ENCODE measurements around the gene RAVER1.

DNA sequence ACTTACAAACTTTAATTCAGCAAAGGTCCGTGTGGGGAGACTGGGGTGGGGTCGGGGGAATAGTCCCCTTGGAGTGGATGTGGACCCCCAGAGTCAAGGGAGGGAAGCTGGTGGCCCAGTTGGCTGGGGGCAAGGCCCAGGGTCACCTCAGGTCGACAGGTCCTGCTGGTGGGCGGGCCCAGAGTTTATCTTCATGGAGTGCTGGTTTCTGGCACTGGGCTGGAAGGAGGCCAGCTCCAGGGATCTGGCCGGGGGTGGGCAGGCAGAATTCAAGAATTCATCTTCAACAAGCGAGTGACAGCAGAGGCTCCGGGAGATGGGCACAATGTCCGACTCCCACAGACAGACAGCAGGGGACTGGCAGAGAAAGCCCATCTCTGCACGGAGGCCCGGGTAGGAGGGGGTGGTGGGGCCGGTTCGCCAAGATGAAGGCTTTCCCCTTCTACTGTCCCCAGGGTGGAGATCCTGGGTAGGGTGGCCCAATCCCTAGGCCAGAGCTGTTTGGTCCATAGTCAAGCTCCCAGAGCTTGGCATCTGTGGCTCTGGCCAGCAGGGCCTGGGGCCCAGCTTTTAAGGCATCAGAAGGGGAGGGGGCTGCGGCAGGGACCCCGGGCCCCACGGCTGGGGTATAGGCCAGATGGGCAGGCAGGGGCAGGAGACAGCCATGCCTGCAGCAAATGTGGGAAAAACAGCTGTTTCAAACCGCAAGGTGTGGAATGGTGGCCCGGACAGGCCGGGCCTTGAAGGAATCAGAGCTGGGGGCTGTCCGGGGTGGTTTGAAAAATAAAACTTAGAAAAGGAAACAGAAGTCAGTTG lies 16.9 kb downstream of the RAVER1 start:
- TF ChIP-seq, protein P1, sequence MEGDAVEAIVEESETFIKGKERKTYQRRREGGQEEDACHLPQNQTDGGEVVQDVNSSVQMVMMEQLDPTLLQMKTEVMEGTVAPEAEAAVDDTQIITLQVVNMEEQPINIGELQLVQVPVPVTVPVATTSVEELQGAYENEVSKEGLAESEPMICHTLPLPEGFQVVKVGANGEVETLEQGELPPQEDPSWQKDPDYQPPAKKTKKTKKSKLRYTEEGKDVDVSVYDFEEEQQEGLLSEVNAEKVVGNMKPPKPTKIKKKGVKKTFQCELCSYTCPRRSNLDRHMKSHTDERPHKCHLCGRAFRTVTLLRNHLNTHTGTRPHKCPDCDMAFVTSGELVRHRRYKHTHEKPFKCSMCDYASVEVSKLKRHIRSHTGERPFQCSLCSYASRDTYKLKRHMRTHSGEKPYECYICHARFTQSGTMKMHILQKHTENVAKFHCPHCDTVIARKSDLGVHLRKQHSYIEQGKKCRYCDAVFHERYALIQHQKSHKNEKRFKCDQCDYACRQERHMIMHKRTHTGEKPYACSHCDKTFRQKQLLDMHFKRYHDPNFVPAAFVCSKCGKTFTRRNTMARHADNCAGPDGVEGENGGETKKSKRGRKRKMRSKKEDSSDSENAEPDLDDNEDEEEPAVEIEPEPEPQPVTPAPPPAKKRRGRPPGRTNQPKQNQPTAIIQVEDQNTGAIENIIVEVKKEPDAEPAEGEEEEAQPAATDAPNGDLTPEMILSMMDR (IDR thresholded peaks at IDR 0.05 in 4 of 5, conservative IDR thresholded peaks at IDR 0.05 in 1 of 5) = no peak
- TF ChIP-seq POLR2A (IDR thresholded peaks at IDR 0.05) = no peak

Measured in gastrocnemius medialis (tissue), 4 donors.